ENCODE results near the gene DNTT.

Gene DNTT

GRCh38 chr10:96337106-96337505, 32.9 kb downstream of the DNTT start:
- Histone ChIP-seq H3K9me2 (replicated peaks; ENCODE audit: low read depth, low read length) (no peaks in the 10 kb centered on the region), H3K36me3 (ENCODE audit: insufficient read depth, low read length) (no peaks in the 10 kb centered on the region), H3K9ac (ENCODE audit: low read depth, low read length, poor library complexity, severe bottlenecking) (no peak overlapping the region), H3K4me1 (ENCODE audit: insufficient read depth, low read length, poor library complexity, severe bottlenecking) (peaks cover 7% of the 10 kb centered on the region), H3K9me3 (ENCODE audit: insufficient read depth, low read depth, low read length) (no peaks in the 10 kb centered on the region), H3F3A (ENCODE audit: low read depth) (no peaks in the 10 kb centered on the region), H2AFZ (ENCODE audit: low read length) (no peak overlapping the region), H3K79me2 (ENCODE audit: insufficient read depth, low read length) (no peaks in the 10 kb centered on the region), H3K4me3 (ENCODE audit: low read length, poor library complexity, severe bottlenecking) (no peak overlapping the region), H3K27me3 (ENCODE audit: insufficient read depth, low read length, poor library complexity, severe bottlenecking) (no peaks in the 10 kb centered on the region), H3K4me2 (ENCODE audit: low read depth, low read length, poor library complexity, severe bottlenecking) (no peak overlapping the region), H4K20me1 (ENCODE audit: insufficient read depth, low read length, poor library complexity, severe bottlenecking) (no peaks in the 10 kb centered on the region)
- TF ChIP-seq EZH2phosphoT487 (IDR thresholded peaks at IDR 0.05; ENCODE audit: borderline replicate concordance) (no peak), CTCF (conservative IDR thresholded peaks at IDR 0.05; ENCODE audit: low read length) (no peak)

- Histone ChIP-seq H3K4me2 (ENCODE audit: low read depth, low read length, poor library complexity, severe bottlenecking) (no peak overlapping the region), H4K20me1 (ENCODE audit: insufficient read depth, low read length, poor library complexity, severe bottlenecking) (no peaks in the 10 kb centered on the region), H3K79me2 (ENCODE audit: insufficient read depth, low read length) (no peaks in the 10 kb centered on the region), H3K27me3 (ENCODE audit: insufficient read depth, low read length, poor library complexity, severe bottlenecking) (no peaks in the 10 kb centered on the region), H3K36me3 (ENCODE audit: insufficient read depth, low read length) (no peaks in the 10 kb centered on the region), H3K4me3 (ENCODE audit: low read length, poor library complexity, severe bottlenecking) (no peak overlapping the region), H3K9me3 (ENCODE audit: insufficient read depth, low read depth, low read length) (no peaks in the 10 kb centered on the region), H3K9me2 (replicated peaks; ENCODE audit: low read depth, low read length) (no peaks in the 10 kb centered on the region; the same call in 1 of the 2 replicates), H3K4me1 (ENCODE audit: insufficient read depth, low read length, poor library complexity, severe bottlenecking) (peaks cover 2% of the 10 kb centered on the region), H3F3A (ENCODE audit: low read depth) (no peaks in the 10 kb centered on the region), H2AFZ (ENCODE audit: low read length) (no peak overlapping the region), H3K9ac (ENCODE audit: low read depth, low read length, poor library complexity, severe bottlenecking) (no peak overlapping the region)
- TF ChIP-seq EZH2phosphoT487 (IDR thresholded peaks at IDR 0.05; ENCODE audit: borderline replicate concordance): no peak
- no peak for TF ChIP-seq CTCF (conservative IDR thresholded peaks at IDR 0.05; ENCODE audit: low read length)
Observed at GRCh38 chr10:96338279-96338925, 34.2 kb downstream of the DNTT start.

- H3K4me1 ChIP-seq (ENCODE audit: insufficient read depth, low read length, poor library complexity, severe bottlenecking): no peaks in the 10 kb centered on the region
- no peaks in the 10 kb centered on the region for H3F3A ChIP-seq (ENCODE audit: low read depth)
- no peaks in the 10 kb centered on the region for H3K36me3 ChIP-seq (ENCODE audit: insufficient read depth, low read length)
- H3K9me2 ChIP-seq (replicated peaks; ENCODE audit: low read depth, low read length): no peaks in the 10 kb centered on the region; the same call in 1 of the 2 replicates
- no peak overlapping the region for H2AFZ ChIP-seq (ENCODE audit: low read length)
- no peaks in the 10 kb centered on the region for H3K9me3 ChIP-seq (ENCODE audit: insufficient read depth, low read depth, low read length)
- H3K27me3 ChIP-seq (ENCODE audit: insufficient read depth, low read length, poor library complexity, severe bottlenecking): no peaks in the 10 kb centered on the region
- H3K79me2 ChIP-seq (ENCODE audit: insufficient read depth, low read length): no peaks in the 10 kb centered on the region
- no peak for TF ChIP-seq EZH2phosphoT487 (IDR thresholded peaks at IDR 0.05; ENCODE audit: borderline replicate concordance)
- no peak for TF ChIP-seq CTCF (conservative IDR thresholded peaks at IDR 0.05; ENCODE audit: low read length)
- H3K9ac ChIP-seq (ENCODE audit: low read depth, low read length, poor library complexity, severe bottlenecking): no peak overlapping the region
- H4K20me1 ChIP-seq (ENCODE audit: insufficient read depth, low read length, poor library complexity, severe bottlenecking): no peaks in the 10 kb centered on the region
- H3K4me3 ChIP-seq (ENCODE audit: low read length, poor library complexity, severe bottlenecking): no peak overlapping the region
- H3K4me2 ChIP-seq (ENCODE audit: low read depth, low read length, poor library complexity, severe bottlenecking): no peak overlapping the region
Observed at GRCh38 chr10:96339383-96339782, 35.1 kb downstream of the DNTT start.
